Activated T-cell treated with anti-CD3 and anti-CD28 coated beads, Interleukin-2, amount 50 U/mL, for 24 hours (primary cell): ENCODE data around the gene ZFAND3.
A peak's percentile ranks its signal among the peaks of the same experiment; 100 is the strongest.
"Not testable (repeated sequence)": the region's sequence is repeated elsewhere in the genome, so short reads cannot be mapped to it uniquely, and the experiment has no call there.

Experiments
- DNase-seq: peaks from one replicate; pipeline ENCODE4 v3.0.0-alpha.2; 2020
- H3K27ac Mint-ChIP-seq: 2 replicates; pipeline ENCODE4 v1.8.0; 2020; ENCODE audit warnings: mild to moderate bottlenecking, mixed read lengths
- H3K27me3 Mint-ChIP-seq: 2 replicates; pipeline ENCODE4 v1.8.0; 2020; ENCODE audit warnings: mixed read lengths
- H3K36me3 Mint-ChIP-seq: 2 replicates; pipeline ENCODE4 v1.8.0; 2020; ENCODE audit warnings: low read depth, mixed read lengths
- H3K4me1 Mint-ChIP-seq: 2 replicates; pipeline ENCODE4 v1.8.0; 2020; ENCODE audit warnings: low read depth, mixed read lengths
- H3K4me3 Mint-ChIP-seq: 2 replicates; pipeline ENCODE4 v1.8.0; 2020; ENCODE audit warnings: mild to moderate bottlenecking, moderate library complexity, mixed read lengths
- H3K9me3 Mint-ChIP-seq: 2 replicates; pipeline ENCODE4 v1.8.0; 2020; ENCODE audit warnings: mixed read lengths

The ZFAND3 gene

DNA sequence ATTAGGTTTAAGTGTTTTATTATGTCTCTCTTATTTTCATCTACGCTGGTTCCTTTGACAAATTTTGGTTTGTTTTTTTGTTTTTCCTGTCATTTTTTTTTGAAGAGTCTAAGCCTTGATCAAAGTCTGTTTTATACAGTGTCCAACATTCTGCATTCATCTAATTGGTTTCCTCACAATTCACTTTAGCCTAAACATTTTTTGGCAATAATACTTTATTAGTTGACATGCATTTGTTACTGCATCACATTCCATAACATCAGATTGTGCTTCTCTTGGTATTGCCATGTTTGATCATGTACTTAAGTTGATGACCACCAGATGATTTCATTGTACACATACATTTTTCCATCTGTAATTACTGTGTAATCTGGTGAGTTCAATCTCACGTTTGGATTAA is 173.2 kb downstream of the ZFAND3 start:
- no peaks in the 10 kb centered on the region for H3K27me3 Mint-ChIP-seq
- no peak overlapping the region for H3K4me3 Mint-ChIP-seq
- no peak for DNase-seq
- H3K27ac Mint-ChIP-seq, result no peak overlapping the region
- peaks cover 50% of the 10 kb centered on the region for H3K4me1 Mint-ChIP-seq
- H3K9me3 Mint-ChIP-seq, result no peaks in the 10 kb centered on the region
- no peaks in the 10 kb centered on the region for H3K36me3 Mint-ChIP-seq

DNA sequence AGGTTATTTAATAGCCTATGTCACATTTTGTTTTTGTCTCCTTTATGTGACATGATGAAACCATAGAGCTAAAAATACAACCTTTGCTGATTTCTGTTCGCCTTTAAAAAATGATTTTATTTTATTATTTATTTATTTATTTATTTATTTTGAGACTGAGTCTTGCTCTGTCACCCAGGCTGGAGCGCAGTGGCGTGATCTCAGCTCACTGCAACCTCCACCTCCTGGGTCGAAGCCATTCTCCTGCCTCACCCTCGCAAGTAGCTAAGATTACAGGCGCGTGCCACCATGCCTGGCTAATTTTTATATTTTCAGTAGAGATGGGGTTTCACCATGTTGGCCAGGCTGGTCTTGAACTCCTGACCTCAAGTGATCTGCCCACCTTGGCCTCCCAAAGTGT is 173.7 kb downstream of the ZFAND3 start:
- H3K27me3 Mint-ChIP-seq, H3K27ac Mint-ChIP-seq, H3K9me3 Mint-ChIP-seq, H3K4me3 Mint-ChIP-seq, H3K36me3 Mint-ChIP-seq, DNase-seq: not testable (repeated sequence)
- peaks cover 51% of the 10 kb centered on the region for H3K4me1 Mint-ChIP-seq

DNA sequence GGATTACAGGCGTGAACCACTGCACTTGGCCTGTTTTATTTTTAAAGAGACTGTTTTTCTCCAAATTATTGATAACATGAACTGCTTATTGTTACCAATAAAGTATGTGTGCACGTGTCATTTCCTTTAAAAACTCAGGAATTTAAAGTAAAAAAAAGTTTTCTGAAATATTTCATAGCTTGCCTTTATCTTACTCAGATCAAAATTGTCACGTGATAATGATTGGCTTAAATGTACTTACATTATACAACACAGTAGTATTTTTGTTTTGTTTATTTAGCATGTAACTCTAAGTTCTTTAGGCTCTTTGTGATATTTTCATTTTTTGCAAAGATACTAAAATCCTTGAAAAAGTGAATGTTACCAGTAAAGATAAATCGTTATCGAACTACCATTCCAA is 174.1 kb downstream of the ZFAND3 start:
- Mint-ChIP-seq H3K27me3 (no peaks in the 10 kb centered on the region), H3K9me3 (no peaks in the 10 kb centered on the region), H3K4me3 (no peak overlapping the region), H3K4me1 (peaks cover 48% of the 10 kb centered on the region), H3K27ac (no peak overlapping the region), H3K36me3 (no peaks in the 10 kb centered on the region)
- no peak for DNase-seq

DNA sequence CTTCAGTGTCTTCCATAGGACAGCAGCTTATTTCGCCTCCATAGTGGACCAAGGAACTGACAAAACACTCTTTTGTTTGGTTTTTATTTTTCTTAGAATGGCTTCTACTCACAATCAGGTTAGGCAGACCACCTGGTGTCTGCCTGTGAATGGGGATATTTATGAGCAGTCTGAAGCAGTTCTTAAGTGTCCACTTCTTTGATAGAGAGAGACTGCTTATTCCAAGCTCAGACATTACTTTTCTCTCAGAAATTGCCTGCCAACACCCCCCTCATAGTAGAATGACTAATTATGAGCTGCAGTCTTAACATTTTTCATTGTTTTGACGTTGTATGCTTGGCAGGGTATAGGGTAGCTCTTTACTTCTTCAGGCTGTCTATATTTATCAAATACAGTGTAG is 174.7 kb downstream of the ZFAND3 start:
- no peaks in the 10 kb centered on the region for H3K27me3 Mint-ChIP-seq

DNA sequence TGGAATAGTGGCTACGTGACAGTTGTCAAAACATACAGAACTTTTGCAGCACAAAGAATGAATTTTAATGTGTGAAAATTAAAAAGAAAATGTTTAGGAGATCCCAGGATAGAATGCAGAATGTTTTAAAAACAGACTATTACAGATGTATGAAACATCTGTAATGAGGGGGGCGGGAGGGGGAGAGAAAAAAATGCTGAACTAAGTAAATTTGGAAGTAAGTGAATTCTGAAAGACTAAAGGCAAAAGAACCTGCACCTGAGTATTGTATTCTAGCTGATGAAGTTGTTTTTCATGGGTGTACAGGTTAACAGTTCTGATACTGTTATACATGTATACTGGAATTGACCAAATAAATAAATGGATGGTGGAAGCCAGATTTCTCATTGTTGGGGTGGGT is 178.8 kb downstream of the ZFAND3 start:
- no peak overlapping the region for H3K4me3 Mint-ChIP-seq
- H3K9me3 Mint-ChIP-seq, result peaks cover 9% of the 10 kb centered on the region
- H3K27ac Mint-ChIP-seq, result no peak overlapping the region
- H3K27me3 Mint-ChIP-seq, result no peaks in the 10 kb centered on the region
- peaks cover 8% of the 10 kb centered on the region for H3K36me3 Mint-ChIP-seq
- DNase-seq, result no peak
- peaks cover 32% of the 10 kb centered on the region for H3K4me1 Mint-ChIP-seq

More for the DNA sequence above, 174.7 kb downstream of the ZFAND3 start:
- no peaks in the 10 kb centered on the region for H3K36me3 Mint-ChIP-seq
- H3K27ac Mint-ChIP-seq, result no peak overlapping the region
- H3K4me1 Mint-ChIP-seq, result peaks cover 47% of the 10 kb centered on the region
- peaks cover under 1% of the 10 kb centered on the region for H3K9me3 Mint-ChIP-seq
- DNase-seq, result no peak
- no peak overlapping the region for H3K4me3 Mint-ChIP-seq

DNA sequence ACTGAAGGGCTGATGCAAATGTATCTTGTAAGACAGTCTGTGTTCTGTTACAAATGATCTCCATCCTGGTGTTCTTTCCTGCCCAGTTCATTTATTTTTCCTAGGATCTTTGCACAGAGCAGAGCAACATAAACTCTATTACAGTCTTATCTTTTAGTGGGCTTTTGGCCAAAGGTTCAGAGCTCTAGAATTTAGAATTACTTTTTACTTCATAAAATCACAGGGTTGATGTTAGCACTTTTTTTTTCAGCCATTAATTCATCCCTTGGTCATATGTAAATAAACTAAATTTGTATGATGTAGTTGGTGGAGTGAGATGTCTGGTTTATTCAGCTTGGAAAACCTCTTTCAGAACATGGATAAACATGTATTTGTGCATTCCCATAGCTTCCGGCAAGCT is 181.9 kb downstream of the ZFAND3 start:
- Mint-ChIP-seq H3K9me3 (peaks cover 9% of the 10 kb centered on the region), H3K36me3 (peaks cover 8% of the 10 kb centered on the region)

DNA sequence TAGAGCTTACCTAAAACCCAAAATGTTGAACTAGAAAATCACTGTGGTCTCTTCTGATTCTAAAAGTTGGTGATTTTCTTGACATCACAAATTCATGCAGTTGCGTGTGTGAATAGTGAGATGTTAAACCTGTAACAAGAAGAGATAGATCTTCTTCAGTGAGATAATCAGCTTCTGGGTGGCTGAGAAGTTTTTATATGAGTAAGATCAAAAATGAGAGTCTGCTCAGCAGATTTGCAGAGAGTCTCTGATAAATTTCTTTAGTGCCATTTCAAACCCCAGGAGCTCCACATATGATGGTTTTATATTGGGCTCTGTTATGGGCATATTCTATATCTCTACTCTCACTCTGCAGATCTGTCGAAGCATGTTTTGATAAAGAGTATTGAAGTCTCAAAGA is 185.4 kb downstream of the ZFAND3 start:
- Mint-ChIP-seq H3K4me3 (no peak overlapping the region), H3K36me3 (peaks cover 10% of the 10 kb centered on the region), H3K4me1 (peaks cover 43% of the 10 kb centered on the region), H3K27ac (peak overlapping the region; percentile 28), H3K9me3 (peaks cover 5% of the 10 kb centered on the region), H3K27me3 (no peaks in the 10 kb centered on the region)
- no peak for DNase-seq

More for the DNA sequence above, 181.9 kb downstream of the ZFAND3 start:
- Mint-ChIP-seq H3K4me3 (no peak overlapping the region), H3K27ac (no peak overlapping the region), H3K4me1 (peaks cover 41% of the 10 kb centered on the region), H3K27me3 (no peaks in the 10 kb centered on the region)
- DNase-seq, result no peak

DNA sequence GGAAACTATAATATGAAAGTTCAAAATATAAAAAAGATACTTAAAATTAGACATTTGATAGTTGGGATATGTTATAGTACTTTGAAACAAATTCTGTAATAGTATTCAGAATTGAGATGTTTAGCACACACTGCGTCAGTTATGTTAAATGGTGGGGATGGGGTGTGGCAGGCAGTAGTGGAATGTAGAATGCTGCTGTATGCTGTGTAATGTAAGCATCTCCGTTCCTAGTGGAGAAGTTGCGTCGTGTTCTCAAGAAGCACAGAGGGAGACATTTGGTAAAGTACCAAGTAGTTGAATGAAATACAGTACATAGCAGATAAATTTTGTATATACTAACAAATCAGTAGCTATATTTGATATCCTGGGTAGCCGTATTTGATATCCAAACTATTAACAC is 192.4 kb downstream of the ZFAND3 start:
- Mint-ChIP-seq H3K4me1 (peaks cover 31% of the 10 kb centered on the region), H3K4me3 (no peak overlapping the region), H3K9me3 (peaks cover 6% of the 10 kb centered on the region), H3K27me3 (no peaks in the 10 kb centered on the region), H3K27ac (no peak overlapping the region), H3K36me3 (peaks cover 10% of the 10 kb centered on the region)
- DNase-seq, result no peak

DNA sequence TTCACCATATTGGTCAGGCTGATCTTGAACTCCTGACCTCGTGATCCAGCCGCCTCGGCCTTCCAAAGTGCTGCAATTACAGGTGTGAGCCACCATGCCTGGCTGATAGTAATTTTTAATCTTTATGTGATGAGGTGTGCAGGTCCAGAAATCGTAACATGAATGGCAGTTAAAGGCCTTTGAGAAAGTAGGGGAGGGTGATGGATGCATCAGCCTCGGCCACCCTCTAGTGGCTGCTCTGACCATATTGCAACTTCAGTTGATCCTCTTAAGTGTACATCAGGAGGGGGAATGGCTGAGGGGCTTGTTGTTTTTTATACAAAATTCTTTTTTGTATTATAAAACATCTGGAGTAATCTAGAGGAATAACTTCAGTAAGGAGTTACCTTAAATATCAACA is 193.0 kb downstream of the ZFAND3 start:
- peaks cover 27% of the 10 kb centered on the region for H3K4me1 Mint-ChIP-seq
- no peak overlapping the region for H3K4me3 Mint-ChIP-seq
- peaks cover 6% of the 10 kb centered on the region for H3K9me3 Mint-ChIP-seq
- no peak overlapping the region for H3K27ac Mint-ChIP-seq
- peaks cover 10% of the 10 kb centered on the region for H3K36me3 Mint-ChIP-seq
- peak; percentile 39 for DNase-seq
- H3K27me3 Mint-ChIP-seq, result no peaks in the 10 kb centered on the region

DNA sequence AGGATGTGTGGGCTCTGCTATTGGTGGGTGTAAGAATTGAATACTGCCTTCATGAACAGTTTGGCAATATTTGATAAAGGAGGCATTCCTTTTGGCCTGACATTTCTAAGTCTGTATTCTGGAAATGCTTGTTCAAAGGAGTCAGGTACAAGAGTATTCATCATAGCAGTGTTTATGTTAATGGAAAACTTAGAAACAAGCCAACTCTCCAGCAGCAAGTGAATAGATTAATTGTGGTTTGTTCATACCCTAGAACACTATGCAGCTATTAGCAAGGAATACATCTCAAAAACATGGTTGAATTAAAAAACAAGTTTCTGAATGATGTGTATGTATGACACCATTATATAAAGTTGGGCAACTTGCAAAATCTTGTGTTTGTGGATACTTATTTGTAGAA is 195.8 kb downstream of the ZFAND3 start:
- Mint-ChIP-seq H3K36me3 (peaks cover 4% of the 10 kb centered on the region), H3K4me1 (peaks cover 26% of the 10 kb centered on the region), H3K27me3 (no peaks in the 10 kb centered on the region), H3K27ac (no peak overlapping the region), H3K4me3 (no peak overlapping the region), H3K9me3 (peaks cover 2% of the 10 kb centered on the region)
- no peak for DNase-seq

DNA sequence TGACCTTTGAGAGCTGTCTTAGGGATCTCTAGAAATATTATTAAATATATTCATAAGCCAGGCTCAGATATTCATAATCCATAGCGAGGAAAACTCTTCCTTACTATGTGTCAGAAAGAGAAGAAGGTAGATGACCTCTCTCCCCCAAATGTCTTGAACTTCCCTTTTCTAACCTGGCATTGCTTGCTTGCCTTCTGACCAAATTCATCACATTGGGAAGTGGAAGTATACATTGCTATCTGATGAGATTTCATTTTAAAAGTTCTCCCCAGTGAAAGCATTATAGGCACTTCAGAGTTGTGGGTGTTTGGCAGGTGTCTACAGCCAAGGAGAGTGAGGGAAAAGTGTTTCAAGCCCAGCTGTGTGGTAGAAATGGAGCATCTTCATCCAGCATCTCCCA is 197.3 kb downstream of the ZFAND3 start:
- H3K4me3 Mint-ChIP-seq, result no peak overlapping the region
- peaks cover 34% of the 10 kb centered on the region for H3K4me1 Mint-ChIP-seq
- H3K9me3 Mint-ChIP-seq, result no peaks in the 10 kb centered on the region
- H3K27ac Mint-ChIP-seq, result no peak overlapping the region
- no peaks in the 10 kb centered on the region for H3K36me3 Mint-ChIP-seq
- no peaks in the 10 kb centered on the region for H3K27me3 Mint-ChIP-seq
- DNase-seq, result no peak

DNA sequence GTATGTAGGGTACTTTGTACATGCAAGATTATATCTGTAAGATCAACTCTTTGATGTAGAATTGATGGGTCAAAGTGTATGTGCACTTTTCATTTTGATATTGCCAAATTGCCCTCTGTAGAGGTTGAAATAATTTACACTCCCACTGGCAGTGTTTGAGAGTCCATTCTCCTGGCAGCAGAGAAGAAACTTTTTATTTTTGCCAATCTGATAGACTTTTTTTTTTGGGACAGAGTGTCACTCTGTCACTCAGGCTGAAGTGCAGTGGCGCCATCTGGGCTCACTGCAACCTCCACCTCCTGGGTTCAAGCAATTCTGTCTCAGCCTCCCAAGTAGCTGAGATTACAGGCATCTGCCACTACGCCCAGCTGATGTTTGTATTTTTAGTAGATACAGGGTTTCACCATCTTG is 199.2 kb downstream of the ZFAND3 start:
- Mint-ChIP-seq H3K27me3 (no peaks in the 10 kb centered on the region), H3K4me3 (no peak overlapping the region), H3K9me3 (peaks cover 2% of the 10 kb centered on the region), H3K36me3 (peaks cover 2% of the 10 kb centered on the region), H3K4me1 (peaks cover 35% of the 10 kb centered on the region), H3K27ac (no peak overlapping the region)
- no peak for DNase-seq

DNA sequence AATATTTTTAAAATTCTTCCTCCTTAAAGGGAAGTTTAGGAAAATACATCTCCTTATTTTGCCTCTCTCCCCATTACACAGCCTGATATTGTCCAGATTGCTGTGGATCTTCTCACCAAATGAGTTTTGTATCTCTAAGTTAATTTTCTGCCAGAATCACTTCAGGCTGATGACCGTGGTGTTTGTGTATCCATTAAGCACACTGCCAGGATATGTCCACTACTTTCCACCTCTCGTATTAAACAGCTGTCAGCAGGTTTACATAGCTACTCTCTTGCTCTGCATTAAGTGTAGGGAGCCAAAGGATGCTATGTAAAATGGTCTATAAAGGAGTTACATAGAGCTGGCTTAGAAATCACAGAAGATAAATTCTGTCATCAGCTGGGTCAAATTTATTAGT is 201.1 kb downstream of the ZFAND3 start:
- Mint-ChIP-seq H3K4me1 (peaks cover 30% of the 10 kb centered on the region), H3K9me3 (peaks cover 4% of the 10 kb centered on the region)
- DNase-seq, result no peak

DNA sequence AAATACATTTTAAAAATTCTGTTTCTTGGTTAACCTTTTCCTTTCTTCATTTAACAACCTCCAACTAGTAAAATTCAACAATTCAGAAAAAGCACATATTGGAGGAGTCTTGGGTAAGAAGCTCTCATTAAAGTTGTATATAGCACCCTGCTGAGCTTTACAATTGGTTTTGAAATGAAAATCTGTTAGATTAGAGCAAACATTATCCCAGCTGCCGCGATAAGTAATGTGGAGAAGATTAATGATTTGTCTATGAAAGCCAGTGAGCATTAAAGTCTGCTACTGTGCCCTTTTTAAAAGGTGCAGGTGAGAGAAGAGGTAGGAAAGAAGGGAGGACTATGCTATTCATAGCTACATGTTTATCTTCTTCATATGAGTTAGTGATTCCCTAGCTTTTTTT is 201.5 kb downstream of the ZFAND3 start:
- Mint-ChIP-seq H3K36me3 (peaks cover 12% of the 10 kb centered on the region), H3K4me3 (no peak overlapping the region), H3K27me3 (no peaks in the 10 kb centered on the region), H3K9me3 (peaks cover 4% of the 10 kb centered on the region), H3K27ac (no peak overlapping the region), H3K4me1 (peaks cover 31% of the 10 kb centered on the region)
- DNase-seq, result no peak

More for the DNA sequence above, 201.1 kb downstream of the ZFAND3 start:
- peaks cover 12% of the 10 kb centered on the region for H3K36me3 Mint-ChIP-seq
- H3K4me3 Mint-ChIP-seq, result no peak overlapping the region
- H3K27me3 Mint-ChIP-seq, result no peaks in the 10 kb centered on the region
- no peak overlapping the region for H3K27ac Mint-ChIP-seq

DNA sequence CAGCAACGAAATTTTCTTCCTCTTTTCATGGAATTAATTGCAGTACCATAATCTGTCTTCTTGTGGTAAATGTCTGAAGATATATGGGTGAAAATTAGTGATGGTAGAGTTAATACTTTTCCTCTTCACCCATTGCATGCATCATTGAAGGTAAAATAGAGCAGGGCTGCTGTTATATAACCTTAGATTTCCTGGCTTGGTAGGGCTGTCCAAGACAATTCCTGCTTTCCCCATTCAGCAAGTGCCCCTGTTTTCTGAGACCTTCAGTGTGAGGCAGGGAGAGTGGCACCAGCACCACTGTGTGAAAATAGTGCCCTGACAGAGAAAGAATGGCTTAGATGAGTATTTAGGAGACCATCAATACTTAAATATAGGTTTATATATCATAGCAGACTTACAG is 202.0 kb downstream of the ZFAND3 start:
- Mint-ChIP-seq H3K36me3 (peaks cover 12% of the 10 kb centered on the region), H3K27me3 (no peaks in the 10 kb centered on the region), H3K4me1 (peaks cover 31% of the 10 kb centered on the region), H3K9me3 (peaks cover 4% of the 10 kb centered on the region), H3K4me3 (no peak overlapping the region), H3K27ac (no peak overlapping the region)
- no peak for DNase-seq

DNA sequence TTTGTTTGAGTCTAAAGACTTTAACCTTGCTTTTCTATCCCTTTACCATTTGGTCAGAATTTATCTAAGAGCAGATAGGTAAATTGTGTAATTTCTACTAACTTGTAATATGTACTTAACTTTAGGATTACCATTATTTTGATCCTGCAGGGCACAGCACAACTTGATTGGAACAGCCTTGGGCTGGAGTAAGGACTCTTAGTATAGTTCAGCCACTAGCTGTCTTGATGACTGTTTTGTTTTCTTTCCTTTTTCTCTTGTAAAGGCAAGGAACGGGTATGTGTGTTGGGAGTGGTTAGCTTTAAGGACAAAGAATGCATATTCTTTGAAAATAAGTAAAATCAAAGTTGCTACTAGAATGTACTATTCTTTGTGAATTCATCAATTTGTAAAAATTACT is 203.2 kb downstream of the ZFAND3 start:
- no peak overlapping the region for H3K4me3 Mint-ChIP-seq
- no peak overlapping the region for H3K27ac Mint-ChIP-seq
- H3K4me1 Mint-ChIP-seq, result peaks cover 39% of the 10 kb centered on the region

More for the DNA sequence above, 203.2 kb downstream of the ZFAND3 start:
- Mint-ChIP-seq H3K27me3 (no peaks in the 10 kb centered on the region), H3K36me3 (peaks cover 12% of the 10 kb centered on the region), H3K9me3 (peaks cover 4% of the 10 kb centered on the region)
- no peak for DNase-seq
